SK-N-DZ (cell line): Measurements from ENCODE around the gene SHKBP1.
"Not testable (repeated sequence)": the region's sequence is repeated elsewhere in the genome, so short reads cannot be mapped to it uniquely, and the experiment has no call there.

Source experiments
- DNase-seq: peaks from one replicate; pipeline ENCODE4 v3.0.0-alpha.2; 2015; ENCODE audit warnings: low spot score

The SHKBP1 gene

DNA sequence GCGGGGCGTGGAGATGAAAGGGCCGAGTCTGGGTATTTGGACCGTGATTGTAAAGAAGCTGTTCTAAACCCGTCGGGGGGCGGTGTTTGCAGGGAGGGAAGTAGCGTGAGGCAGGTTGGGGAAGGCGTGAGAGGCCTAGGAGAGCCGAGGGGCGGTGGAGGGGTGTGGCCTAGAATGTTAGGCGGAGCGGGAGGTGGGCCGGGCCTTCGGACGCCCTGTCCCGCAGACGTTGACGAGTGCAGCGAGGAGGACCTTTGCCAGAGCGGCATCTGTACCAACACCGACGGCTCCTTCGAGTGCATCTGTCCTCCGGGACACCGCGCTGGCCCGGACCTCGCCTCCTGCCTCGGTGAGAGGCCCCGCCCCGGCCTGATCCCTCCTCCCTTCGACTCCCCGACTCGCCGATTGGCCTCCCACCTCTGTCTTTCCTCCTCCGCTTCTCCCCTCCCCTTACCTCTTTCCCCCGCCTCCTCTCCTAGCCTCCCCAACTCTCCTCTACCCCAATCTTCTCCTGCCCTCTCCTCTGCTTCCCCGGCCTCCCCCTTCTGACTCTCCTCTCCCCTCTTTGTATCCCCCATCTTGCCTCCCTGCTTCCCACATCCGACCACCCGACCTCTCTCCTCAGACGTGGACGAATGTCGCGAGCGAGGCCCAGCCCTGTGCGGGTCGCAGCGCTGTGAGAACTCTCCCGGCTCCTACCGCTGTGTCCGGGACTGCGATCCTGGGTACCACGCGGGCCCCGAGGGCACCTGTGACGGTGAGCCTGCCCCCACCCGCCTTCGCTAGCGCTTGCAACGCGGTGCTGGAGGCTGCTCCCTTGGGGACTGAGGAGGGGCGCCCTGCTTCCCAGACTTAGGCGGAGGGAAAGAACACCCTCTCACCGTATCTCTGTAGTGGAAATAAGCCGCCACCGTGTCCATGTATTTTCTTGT, 37.3 kb downstream of the SHKBP1 start:
- no peak for DNase-seq

GRCh38 chr19:40614622-40615411, 38.1 kb downstream of the SHKBP1 start:
- no peak for DNase-seq

DNA sequence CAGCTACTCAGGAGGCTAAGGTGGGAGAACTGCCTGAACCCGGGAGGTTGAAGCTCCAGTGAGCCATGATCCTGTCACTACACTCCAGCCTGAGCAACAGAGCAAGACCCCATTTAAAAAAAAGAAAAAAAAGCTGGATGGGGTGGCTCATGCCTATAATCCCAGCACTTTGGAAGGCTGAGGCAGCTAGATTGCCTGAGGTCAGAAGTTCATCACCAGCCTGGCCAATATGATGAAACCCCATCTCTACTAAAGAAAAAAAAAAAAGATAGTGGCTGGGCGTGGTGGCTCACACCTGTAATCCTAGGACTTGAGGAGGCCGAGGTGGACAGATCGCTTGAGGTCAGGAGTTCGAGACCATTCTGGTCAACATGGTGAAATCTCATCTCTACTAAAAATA, 39.5 kb downstream of the SHKBP1 start:
- DNase-seq = no peak

GRCh38 chr19:40616941-40617340, 40.3 kb downstream of the SHKBP1 start:
- no peak for DNase-seq

- no peak for DNase-seq
Measured at GRCh38 chr19:40617961-40618360, 41.3 kb downstream of the SHKBP1 start.

DNA sequence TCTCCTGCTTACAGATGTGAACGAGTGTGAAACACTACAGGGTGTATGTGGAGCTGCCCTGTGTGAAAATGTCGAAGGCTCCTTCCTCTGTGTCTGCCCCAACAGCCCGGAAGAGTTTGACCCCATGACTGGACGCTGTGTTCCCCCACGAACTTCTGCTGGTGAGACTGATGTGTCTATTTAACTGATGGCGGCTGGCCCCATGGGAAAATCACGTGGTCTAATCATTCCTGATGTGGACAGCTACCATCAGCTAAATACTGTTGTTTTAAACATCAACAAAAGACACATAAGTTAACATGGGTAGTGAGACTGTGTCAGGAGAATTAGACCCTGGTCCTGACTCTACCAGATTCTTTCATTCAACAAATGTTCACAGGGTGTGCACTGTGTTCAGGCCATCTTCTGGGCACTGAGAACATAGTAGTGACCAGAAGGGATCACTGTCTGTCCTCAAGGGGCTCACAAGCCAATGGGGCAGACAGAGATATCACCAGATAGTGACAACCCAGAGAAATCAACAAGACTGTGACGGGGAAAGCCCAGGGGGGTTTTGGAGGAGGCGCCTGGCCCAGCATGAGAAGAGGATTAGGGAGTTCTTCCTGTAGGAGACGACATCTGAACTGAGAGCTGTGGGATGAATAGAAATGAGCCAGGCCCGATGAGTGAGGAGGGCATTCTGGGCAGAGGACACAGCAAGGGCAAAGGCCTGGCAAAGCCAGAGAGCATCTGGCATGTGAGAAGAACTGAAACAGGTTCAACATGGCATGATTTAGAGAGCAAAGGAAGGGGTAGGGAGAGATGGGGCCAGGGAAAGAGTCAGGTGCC, 42.9 kb downstream of the SHKBP1 start:
- DNase-seq = no peak

- no peak for DNase-seq
Measured at GRCh38 chr19:40620161-40620485, 43.5 kb downstream of the SHKBP1 start.

- no peak for DNase-seq
Measured at GRCh38 chr19:40621283-40621682, 44.6 kb downstream of the SHKBP1 start.

DNA sequence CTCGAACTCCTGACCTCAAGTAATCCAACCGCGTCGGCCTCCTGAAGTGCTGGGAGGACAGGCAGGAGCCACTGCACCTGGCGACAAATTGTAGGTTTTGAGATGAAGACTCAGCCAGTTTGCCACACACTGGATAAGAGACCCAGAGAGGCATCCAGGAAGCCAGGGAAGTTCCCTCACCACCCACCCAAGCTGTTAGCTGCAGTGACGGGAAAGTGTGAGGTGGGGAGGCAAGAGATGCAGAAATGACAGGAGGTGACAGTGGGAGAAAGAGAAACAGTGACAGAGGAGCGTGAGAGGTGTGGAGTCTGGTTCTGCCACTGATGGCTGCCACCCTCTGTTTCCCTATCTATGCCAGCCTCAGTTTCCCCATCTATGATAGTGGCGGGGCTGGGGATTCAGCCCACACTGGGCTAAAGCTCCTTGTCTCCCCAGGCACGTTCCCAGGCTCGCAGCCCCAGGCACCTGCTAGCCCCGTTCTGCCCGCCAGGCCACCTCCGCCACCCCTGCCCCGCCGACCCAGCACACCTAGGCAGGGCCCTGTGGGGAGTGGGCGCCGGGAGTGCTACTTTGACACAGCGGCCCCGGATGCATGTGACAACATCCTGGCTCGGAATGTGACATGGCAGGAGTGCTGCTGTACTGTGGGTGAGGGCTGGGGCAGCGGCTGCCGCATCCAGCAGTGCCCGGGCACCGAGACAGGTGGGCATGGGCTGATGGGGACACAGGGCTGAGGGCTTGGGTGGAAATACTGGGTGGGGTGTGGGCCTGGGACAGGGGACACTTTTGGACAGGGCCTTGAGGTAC, 45.5 kb downstream of the SHKBP1 start:
- DNase-seq = no peak

DNA sequence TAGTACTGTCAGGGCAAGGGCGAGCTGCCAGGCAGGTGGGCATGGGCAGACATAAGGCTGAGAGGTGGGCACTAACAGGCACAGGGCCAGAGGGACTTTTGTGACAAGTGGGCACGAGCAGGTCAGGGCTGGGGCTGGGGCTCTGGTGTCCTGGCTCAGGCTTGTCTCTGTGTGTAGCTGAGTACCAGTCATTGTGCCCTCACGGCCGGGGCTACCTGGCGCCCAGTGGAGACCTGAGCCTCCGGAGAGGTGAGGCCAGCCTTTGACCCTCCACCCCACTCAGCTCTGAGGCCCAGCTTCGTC, 46.1 kb downstream of the SHKBP1 start:
- DNase-seq = no peak

DNA sequence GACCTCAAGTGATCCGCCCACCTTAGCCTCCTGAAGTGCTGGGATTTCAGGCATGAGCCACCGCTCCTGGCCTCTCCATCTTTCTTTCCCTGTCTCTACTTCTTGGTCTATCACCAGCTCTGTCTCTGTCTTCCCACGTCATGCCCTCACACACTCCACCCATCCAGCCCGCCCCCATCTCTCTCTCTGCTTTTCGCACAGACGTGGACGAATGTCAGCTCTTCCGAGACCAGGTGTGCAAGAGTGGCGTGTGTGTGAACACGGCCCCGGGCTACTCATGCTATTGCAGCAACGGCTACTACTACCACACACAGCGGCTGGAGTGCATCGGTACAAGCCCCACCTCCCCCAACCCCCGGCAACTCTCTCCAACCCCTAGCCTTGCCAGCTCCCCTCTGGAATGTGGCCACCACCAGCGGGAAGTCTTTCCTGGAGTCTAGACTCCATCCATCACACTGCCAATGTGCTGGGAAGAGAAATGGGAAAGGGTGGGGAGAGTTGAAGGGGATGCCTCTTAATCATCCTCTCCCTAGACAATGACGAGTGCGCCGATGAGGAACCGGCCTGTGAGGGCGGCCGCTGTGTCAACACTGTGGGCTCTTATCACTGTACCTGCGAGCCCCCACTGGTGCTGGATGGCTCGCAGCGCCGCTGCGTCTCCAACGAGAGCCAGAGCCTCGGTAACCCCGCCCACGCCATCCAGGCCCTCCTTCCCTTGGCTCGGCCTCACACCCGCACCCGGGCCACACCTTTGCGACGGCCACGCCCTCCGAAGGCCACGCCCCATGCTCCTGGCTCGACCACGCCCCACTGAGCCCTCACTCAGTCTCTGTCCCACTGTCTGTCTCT, 47.0 kb downstream of the SHKBP1 start:
- peak; percentile 37 for DNase-seq

DNA sequence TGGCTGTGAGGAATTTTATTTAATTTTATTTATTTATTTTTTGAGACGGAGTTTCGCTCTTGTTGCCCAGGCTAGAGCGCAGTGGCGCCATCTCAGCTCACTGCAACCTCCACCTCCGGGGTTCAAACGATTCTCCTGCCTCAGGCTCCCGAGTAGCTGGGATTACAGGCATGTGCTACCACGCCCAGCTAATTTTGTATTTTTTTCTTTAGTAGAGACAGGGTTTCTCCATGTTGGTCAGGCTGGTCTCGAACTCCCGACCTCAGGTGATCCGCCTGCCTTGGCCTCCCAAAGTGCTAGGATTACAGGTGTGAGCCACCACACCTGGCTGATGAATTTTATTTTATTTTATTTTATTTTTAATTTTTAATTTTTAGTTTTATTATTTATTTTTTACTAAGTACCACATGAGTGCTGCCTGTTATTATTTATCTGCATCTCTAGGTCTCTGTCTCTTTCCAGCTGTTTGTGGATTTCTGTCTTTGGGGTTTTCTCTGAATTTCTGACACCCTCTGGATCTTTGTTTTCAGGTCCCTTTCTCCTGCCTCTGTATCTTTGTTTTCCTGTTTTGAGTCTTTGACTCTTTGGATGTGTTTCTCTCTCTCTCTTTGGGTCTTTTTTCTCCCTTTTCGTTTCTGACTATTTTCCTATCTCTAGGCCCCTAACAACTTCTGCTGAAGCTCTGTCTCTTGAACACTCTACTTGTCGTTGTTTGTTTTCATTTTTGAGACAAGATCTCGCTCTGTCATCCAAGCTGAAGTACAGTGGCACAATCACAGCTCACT, 47.9 kb downstream of the SHKBP1 start:
- not testable (repeated sequence) for DNase-seq

DNA sequence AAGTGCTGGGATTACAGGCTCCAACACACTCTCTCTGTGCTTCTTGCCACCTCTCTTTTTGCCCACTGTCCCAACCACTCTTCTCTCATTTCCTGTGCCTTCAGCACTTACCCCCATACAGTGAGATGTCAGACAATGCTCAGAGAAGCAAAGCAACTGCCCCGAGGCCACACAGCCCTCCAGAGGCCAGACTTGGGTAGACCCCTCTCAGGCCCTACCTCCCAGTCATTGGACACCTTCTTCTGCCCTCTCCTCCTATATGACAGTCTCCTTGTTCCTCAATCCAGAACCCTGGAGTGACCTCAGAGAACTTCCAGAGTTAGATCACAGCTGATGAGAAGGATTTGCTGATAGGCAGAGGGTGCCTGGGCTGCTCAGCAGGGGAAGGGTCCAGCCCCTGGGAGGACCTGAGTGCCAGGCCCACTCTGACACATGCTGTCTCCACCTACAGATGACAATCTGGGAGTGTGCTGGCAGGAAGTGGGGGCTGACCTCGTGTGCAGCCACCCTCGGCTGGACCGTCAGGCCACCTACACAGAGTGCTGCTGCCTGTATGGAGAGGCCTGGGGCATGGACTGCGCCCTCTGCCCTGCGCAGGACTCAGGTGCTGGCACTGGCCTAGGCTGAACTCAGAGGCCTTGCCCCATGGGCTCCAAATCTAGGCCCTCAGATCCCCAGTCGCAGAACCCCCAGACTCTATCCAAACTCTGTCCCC, 48.9 kb downstream of the SHKBP1 start:
- DNase-seq = no peak

GRCh38 chr19:40626918-40627317, 50.2 kb downstream of the SHKBP1 start:
- no peak for DNase-seq

GRCh38 chr19:40627486-40628279, 51.0 kb downstream of the SHKBP1 start:
- no peak for DNase-seq

- no peak for DNase-seq
Measured at GRCh38 chr19:40629346-40629745, 52.7 kb downstream of the SHKBP1 start.

- no peak for DNase-seq
Measured at GRCh38 chr19:40630571-40631160, 54.0 kb downstream of the SHKBP1 start.
